Ureter (tissue), 1 donor: ENCODE measurements around the gene WNT1. TPM values are rescaled to one million over a fixed set of nuclear protein-coding genes. Genes with fewer than 3 reads are reported as not detected.

Experiments used
- DNase-seq: peaks from one replicate; pipeline ENCODE4 v3.0.0-alpha.2; 2020; ENCODE audit warnings: low spot score
- total RNA-seq: library from RNA; stranded (reverse); gene quantifications from one replicate; pipeline ENCODE4 v1.2.4, GENCODE V29; 2023
- donor health status: DM: yes; HTN: yes; CAD: no.

The WNT1 gene
- total RNA-seq, 1 donor from 2014 or later = not detected

DNA sequence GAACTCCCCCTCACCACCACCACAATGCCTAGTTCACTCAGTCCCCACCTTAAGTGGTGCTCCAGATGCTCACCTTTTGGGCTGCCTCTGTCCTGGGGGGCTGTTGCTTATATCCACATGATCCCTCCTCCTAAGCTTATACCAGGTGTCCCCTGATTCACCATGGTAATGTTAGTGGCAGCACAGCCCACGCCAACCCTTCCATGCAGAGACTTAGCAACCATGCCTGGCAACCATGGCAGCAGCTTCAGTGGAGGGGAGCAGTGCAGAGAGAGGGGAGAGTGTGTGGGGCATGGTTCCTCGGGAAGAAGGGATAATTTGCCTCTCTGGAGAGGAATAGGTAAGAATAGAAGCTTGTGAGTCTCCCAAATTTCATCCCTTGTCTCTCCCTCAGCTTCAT is 22.2 kb downstream of the WNT1 start:
- no peak for DNase-seq

GRCh38 chr12:49008943-49009342 is 30.8 kb downstream of the WNT1 start:
- no peak for DNase-seq

GRCh38 chr12:49010092-49010668 is 32.1 kb downstream of the WNT1 start:
- DNase-seq = no peak

GRCh38 chr12:49012739-49013138 is 34.6 kb downstream of the WNT1 start:
- no peak for DNase-seq

DNA sequence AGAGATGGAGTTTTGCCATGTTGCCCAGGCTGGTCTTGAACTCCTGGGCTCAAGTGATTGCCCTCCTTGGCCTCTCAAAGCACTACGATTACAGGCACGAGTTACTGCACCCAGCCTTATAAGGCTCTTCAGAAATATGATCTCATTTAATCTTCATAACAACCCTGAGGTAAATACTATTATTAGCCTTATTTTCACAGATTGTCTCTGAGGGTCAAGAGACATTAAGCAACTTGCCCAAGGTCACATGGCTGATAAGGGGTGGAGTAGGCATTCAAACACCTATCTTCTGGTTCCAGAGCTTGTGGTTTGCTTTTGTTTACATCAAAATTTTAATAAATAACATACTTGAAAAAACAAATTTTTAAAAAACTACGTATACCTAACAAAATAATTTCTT is 35.3 kb downstream of the WNT1 start:
- no peak for DNase-seq

DNA sequence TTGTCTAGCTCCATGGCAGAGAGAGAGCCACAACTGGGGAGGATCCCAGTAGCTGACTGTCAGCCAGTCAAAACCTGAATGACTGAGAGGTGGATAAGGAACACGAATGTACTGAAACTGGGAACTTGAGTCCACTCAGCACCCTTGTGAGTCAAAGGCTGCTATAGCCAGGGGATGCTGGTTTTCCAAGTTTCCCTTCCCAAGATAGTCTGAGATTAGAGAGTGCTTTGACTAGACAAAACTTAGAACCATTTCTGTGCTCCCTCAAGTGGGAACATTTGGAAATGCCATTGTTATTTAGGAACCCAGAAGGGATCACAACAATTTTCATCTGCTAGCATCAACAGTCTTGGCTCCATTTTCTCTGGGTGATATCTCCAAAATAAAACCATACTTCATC is 36.4 kb downstream of the WNT1 start:
- no peak for DNase-seq

DNA sequence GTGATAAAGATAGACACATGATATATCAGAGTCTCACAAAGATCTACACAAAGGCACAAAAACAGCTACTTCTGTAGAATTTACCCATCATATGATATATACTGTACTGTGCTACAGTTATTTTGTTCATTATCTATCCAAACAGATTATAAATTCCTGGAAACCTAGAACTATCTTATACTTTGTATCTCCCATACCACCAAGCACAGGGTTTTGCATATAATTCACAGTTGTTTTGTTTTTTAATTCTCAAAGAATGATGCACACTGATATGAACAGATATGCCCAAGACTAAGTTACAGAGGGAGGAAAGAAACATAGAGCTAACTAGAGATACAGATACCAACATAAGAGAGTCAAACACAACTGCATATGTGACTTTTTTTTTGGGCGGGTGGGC is 37.1 kb downstream of the WNT1 start:
- DNase-seq = no peak

- no peak for DNase-seq
These were observed 39.8 kb downstream of the WNT1 start for GRCh38 chr12:49017891-49018260.

DNA sequence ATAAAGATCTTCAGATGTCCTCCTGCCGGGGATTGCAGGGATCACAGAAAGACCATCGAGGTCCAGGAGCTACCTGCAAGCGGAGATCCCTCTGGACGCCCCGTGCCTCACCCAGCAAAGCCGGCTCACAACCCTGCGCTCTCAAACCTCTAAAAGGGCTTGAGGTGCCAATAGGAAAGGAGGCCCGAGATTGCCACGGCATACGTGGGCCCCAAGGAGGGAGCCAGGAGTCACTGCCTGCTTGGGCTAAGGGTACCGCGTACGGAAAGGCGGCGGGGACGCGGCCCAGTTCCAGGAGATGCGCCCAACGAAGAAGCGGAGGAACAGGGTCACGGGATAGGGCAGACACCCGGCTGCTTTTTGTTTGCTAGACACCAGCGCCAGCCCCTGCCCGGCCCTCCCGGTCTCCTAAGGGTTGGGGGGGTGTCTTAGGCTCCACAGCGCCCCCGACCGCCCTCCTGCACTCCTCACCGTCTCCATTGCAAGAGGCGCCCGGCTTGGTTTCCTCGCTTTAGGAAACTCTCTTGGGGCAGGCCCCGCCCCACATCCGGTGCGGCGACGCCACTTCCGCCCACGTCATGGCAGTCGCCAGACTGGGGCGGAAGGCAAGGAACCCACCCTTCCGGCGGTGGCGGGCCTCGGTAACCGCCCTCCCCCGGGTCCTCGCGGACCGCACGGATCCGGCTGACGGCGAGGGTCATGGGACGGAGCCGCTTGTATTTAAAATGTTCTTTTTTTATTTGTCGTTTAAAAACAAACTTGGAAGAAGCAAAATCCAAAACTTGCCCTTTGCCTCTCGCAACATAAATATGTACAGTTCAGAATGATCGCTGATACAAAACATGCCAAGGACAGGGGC is 40.4 kb downstream of the WNT1 start, which contains the start of gene PRKAG1:
Gene PRKAG1, minus strand, starts transcription at position 516 of the 859 bp plus-strand sequence. Its CDS starts 36 bp downstream, at position 480.
- peak; percentile 97 for DNase-seq

- no peak for DNase-seq
These were observed 41.0 kb downstream of the WNT1 start for GRCh38 chr12:49019120-49019430.

- DNase-seq = no peak
These were observed 41.6 kb downstream of the WNT1 start for GRCh38 chr12:49019443-49020324.

- no peak for DNase-seq
These were observed 42.3 kb downstream of the WNT1 start for GRCh38 chr12:49020441-49020840.

DNA sequence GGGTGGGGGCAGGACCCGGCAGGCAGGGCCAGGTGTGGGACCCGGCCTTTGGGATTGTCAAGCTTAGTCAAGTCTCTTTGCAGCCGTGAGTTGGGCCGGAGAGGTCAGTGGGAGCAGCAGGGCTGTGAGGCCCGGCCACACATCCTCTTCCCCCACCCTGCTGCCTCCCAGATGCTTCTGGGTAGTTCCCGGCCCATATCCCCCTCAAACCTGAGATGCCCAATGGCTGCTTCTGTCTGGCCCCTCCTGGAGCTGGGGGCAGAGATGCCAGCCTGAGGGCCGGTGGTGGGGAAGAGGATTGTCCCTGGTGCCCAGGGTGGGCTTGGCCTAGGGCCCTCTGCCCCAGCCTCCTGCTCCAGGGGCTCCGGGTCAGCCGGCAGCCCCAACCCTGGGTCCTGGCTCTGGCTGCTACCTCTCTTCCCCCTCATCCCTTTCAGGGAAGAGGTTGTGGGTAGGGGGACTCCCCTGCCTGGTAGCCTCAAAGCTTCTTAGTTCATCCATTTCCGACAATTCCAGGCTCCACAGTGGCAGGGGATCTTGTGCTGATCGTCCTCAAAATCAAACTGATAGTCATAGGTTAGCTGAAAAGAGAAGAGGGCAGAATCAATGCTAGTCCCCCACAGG is 43.3 kb downstream of the WNT1 start:
- DNase-seq = no peak

DNA sequence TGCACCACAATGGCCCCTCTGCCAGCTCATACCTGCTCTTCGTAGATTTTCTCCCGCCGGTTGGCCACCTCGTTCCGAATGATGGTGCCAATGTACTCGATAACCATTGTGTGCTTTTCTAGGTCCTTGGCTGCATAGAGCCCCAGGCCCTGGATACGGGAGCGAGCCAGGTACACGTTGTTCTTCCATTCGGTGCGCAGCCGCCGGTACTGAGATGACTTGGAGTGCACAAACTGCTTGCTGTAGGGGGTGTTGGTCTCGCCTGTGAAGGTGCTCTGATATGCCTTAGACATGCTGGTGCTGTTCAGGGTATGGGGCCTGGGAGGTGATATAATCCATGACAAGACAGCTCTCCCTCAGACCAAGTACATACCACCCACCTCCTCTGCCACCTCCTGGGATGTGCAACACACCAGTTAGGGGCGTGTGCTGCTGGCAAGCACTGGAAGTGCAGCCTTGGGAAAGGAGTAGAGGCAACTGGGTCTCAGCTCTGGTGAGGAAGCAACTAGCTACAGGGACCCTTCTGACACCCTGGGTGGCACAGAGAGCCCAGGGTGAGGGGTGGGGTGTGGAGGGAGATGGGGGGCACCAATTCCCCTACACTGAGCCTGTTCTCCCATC is 44.5 kb downstream of the WNT1 start:
- no peak for DNase-seq

DNA sequence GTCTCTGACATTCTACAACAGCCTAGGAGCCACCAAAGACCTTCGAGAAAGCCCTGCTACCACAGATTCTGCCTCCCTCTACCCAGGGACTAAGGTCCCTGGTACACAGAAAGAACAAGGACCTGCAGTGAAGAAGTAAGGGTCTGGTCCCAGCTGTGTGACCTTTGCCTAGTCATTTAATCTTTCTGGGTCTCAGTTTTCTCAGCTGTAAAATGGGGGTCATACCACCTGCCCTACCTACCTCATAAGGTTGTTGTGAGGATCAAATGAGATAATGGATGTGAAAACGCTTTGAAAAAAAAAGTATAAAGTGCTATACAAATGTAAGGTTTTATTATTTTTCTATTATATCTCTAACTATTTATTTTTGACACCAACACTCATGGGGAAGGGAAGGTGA is 45.7 kb downstream of the WNT1 start:
- DNase-seq = no peak

- DNase-seq = no peak
These were observed 46.4 kb downstream of the WNT1 start for GRCh38 chr12:49024543-49024942.

DNA sequence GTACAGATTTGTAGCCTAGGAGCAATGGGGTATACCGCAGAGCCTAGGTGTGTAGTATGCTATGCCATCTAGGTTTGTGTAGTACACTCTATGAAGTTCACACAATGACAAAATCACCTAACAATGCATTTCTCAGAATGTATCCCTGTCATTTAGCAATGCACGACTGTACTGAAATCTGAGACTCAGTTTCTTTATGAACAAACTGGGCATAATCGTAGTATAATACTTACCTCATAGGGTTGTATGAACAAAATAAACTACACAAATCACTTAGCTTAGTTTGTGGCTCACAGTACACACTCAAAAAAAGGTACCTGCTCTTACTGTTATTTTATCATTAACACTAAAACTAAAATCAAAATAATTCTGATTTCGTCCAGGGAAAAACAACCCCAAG is 47.3 kb downstream of the WNT1 start:
- DNase-seq = no peak

GRCh38 chr12:49026101-49026500 is 48.0 kb downstream of the WNT1 start:
- no peak for DNase-seq

- no peak for DNase-seq
These were observed 48.8 kb downstream of the WNT1 start for GRCh38 chr12:49026678-49027480.

GRCh38 chr12:49027846-49028555 is 49.9 kb downstream of the WNT1 start:
- DNase-seq = no peak
